HG02840 (cell line): ENCODE results near the gene VPS26A.
"Not testable (repeated sequence)": the region's sequence is repeated elsewhere in the genome, so short reads cannot be mapped to it uniquely, and the experiment has no call there.

Source experiments
- ATAC-seq: cut with Tn5 transposase; IDR thresholded peaks from one replicate; pipeline ENCODE4 v1.9.1; 2021; ENCODE audit warnings: mild to moderate bottlenecking, moderate library complexity, moderate number of reproducible peaks; ENCODE audit not compliant: unreplicated experiment, low FRiP score

The VPS26A gene

GRCh38 chr10:69172241-69172982 is 48.4 kb downstream of the VPS26A start:
- no peak for ATAC-seq

- not testable (repeated sequence) for ATAC-seq
Observed at GRCh38 chr10:69175326-69175725, 51.3 kb downstream of the VPS26A start.

- ATAC-seq = no peak
Observed at GRCh38 chr10:69176823-69177222, 52.8 kb downstream of the VPS26A start.

GRCh38 chr10:69179089-69179742 is 55.2 kb downstream of the VPS26A start:
- ATAC-seq = peak; percentile 30

- ATAC-seq = peak; percentile 76
Observed at GRCh38 chr10:69179743-69180524, 56.0 kb downstream of the VPS26A start, which contains the start of gene SUPV3L1. Gene SUPV3L1 (plus strand): TSS chr10:69180234. CDS start chr10:69180292, 58 bp downstream.

GRCh38 chr10:69180525-69181204 is 56.7 kb downstream of the VPS26A start:
- ATAC-seq = no peak

GRCh38 chr10:69181433-69181832 is 57.5 kb downstream of the VPS26A start:
- ATAC-seq = no peak

GRCh38 chr10:69182005-69182404 is 58.0 kb downstream of the VPS26A start:
- no peak for ATAC-seq

- no peak for ATAC-seq
Observed at GRCh38 chr10:69186524-69186923, 62.5 kb downstream of the VPS26A start.

- ATAC-seq = no peak
Observed at GRCh38 chr10:69201045-69201444, 77.1 kb downstream of the VPS26A start.

GRCh38 chr10:69202332-69202731 is 78.4 kb downstream of the VPS26A start:
- ATAC-seq = no peak

GRCh38 chr10:69208761-69209160 is 84.8 kb downstream of the VPS26A start:
- ATAC-seq = no peak

GRCh38 chr10:69209787-69210484 is 86.0 kb downstream of the VPS26A start:
- no peak for ATAC-seq

GRCh38 chr10:69211104-69211503 is 87.1 kb downstream of the VPS26A start:
- no peak for ATAC-seq

- ATAC-seq = no peak
Observed at GRCh38 chr10:69211524-69211923, 87.5 kb downstream of the VPS26A start.

- ATAC-seq = no peak
Observed at GRCh38 chr10:69213591-69214311, 89.8 kb downstream of the VPS26A start.

GRCh38 chr10:69214666-69215131 is 90.7 kb downstream of the VPS26A start:
- no peak for ATAC-seq

- no peak for ATAC-seq
Observed at GRCh38 chr10:69215405-69216171, 91.6 kb downstream of the VPS26A start.
